ENCODE data around the gene FGGY.

Gene FGGY

GRCh38 chr1:59520194-59520593 is 223.3 kb downstream of the FGGY start:
- no peak for DNase-seq (ENCODE audit: low read depth)
- H3K4me3 ChIP-seq (ENCODE audit: low read depth, low read length), result no peak overlapping the region
- TF ChIP-seq CTCF (IDR thresholded peaks at IDR 0.05; ENCODE audit: low read depth, low read length) (no peak), MYC (IDR thresholded peaks at IDR 0.05; ENCODE audit: low read depth, low read length) (no peak), POLR2A (IDR thresholded peaks at IDR 0.05; ENCODE audit: extremely low read depth, insufficient read length) (no peak), MAX (IDR thresholded peaks at IDR 0.05; ENCODE audit: low read depth, low read length) (no peak)

GRCh38 chr1:59520827-59521418 is 224.0 kb downstream of the FGGY start:
- DNase-seq (ENCODE audit: low read depth), result no peak
- no peak for TF ChIP-seq CTCF (IDR thresholded peaks at IDR 0.05; ENCODE audit: low read depth, low read length)
- TF ChIP-seq MAX (IDR thresholded peaks at IDR 0.05; ENCODE audit: low read depth, low read length), result no peak
- no peak for TF ChIP-seq MYC (IDR thresholded peaks at IDR 0.05; ENCODE audit: low read depth, low read length)
- no peak for TF ChIP-seq POLR2A (IDR thresholded peaks at IDR 0.05; ENCODE audit: extremely low read depth, insufficient read length)
- H3K4me3 ChIP-seq (ENCODE audit: low read depth, low read length), result no peak overlapping the region

GRCh38 chr1:59521456-59521855 is 224.6 kb downstream of the FGGY start:
- H3K4me3 ChIP-seq (ENCODE audit: low read depth, low read length), result no peak overlapping the region

GRCh38 chr1:59522925-59523505 is 226.1 kb downstream of the FGGY start:
- H3K4me3 ChIP-seq (ENCODE audit: low read depth, low read length), result no peak overlapping the region
- no peak for TF ChIP-seq MAX (IDR thresholded peaks at IDR 0.05; ENCODE audit: low read depth, low read length)
- no peak for TF ChIP-seq MYC (IDR thresholded peaks at IDR 0.05; ENCODE audit: low read depth, low read length)
- no peak for TF ChIP-seq CTCF (IDR thresholded peaks at IDR 0.05; ENCODE audit: low read depth, low read length)
- TF ChIP-seq POLR2A (IDR thresholded peaks at IDR 0.05; ENCODE audit: extremely low read depth, insufficient read length), result no peak
- no peak for DNase-seq (ENCODE audit: low read depth)

More at GRCh38 chr1:59521456-59521855, 224.6 kb downstream of the FGGY start:
- TF ChIP-seq CTCF (IDR thresholded peaks at IDR 0.05; ENCODE audit: low read depth, low read length) (no peak), MAX (IDR thresholded peaks at IDR 0.05; ENCODE audit: low read depth, low read length) (no peak), POLR2A (IDR thresholded peaks at IDR 0.05; ENCODE audit: extremely low read depth, insufficient read length) (no peak), MYC (IDR thresholded peaks at IDR 0.05; ENCODE audit: low read depth, low read length) (no peak)
- no peak for DNase-seq (ENCODE audit: low read depth)

- no peak overlapping the region for H3K4me3 ChIP-seq (ENCODE audit: low read depth, low read length)
- TF ChIP-seq POLR2A (IDR thresholded peaks at IDR 0.05; ENCODE audit: extremely low read depth, insufficient read length) (no peak), MAX (IDR thresholded peaks at IDR 0.05; ENCODE audit: low read depth, low read length) (no peak), MYC (IDR thresholded peaks at IDR 0.05; ENCODE audit: low read depth, low read length) (no peak), CTCF (IDR thresholded peaks at IDR 0.05; ENCODE audit: low read depth, low read length) (no peak)
- DNase-seq (ENCODE audit: low read depth), result no peak
These were observed 227.0 kb downstream of the FGGY start for GRCh38 chr1:59523745-59524450.
